ENCODE measurements around the gene KLHL35.
"Not testable (repeated sequence)": the region's sequence is repeated elsewhere in the genome, so short reads cannot be mapped to it uniquely, and the experiment has no call there.

The KLHL35 gene

GRCh38 chr11:75422248-75423231, 10.5 kb downstream of the KLHL35 start:
- no peak for DNase-seq

GRCh38 chr11:75421902-75422247, 11.1 kb downstream of the KLHL35 start:
- no peak for DNase-seq

DNA sequence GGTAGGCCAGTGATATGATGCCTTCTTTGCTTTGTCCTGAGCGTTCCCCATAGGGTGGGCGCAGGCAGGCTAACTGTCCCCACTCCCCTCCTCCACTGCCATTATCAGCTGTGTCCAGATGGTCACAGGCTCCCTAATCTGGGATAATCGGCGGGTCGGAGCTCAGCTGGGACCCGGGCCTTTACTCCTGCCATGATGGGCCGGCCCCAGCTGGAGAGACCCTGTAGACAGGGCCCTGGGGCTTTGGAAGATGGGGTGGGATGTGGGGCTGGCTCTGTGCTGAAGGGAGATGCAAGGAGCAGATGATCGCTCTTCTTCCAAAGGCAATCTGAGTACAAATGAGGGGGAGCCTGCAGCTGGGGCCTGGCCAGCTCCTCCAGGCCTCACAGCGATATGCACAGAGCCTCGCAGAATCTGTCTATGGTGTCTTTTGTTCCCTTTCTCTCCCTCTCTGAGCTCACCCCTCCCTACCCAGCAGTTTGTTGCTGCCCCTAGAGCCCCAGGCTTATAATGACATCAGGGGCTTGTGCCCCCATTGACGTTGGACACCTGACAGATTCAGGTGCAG, 11.9 kb downstream of the KLHL35 start:
- DNase-seq: no peak

DNA sequence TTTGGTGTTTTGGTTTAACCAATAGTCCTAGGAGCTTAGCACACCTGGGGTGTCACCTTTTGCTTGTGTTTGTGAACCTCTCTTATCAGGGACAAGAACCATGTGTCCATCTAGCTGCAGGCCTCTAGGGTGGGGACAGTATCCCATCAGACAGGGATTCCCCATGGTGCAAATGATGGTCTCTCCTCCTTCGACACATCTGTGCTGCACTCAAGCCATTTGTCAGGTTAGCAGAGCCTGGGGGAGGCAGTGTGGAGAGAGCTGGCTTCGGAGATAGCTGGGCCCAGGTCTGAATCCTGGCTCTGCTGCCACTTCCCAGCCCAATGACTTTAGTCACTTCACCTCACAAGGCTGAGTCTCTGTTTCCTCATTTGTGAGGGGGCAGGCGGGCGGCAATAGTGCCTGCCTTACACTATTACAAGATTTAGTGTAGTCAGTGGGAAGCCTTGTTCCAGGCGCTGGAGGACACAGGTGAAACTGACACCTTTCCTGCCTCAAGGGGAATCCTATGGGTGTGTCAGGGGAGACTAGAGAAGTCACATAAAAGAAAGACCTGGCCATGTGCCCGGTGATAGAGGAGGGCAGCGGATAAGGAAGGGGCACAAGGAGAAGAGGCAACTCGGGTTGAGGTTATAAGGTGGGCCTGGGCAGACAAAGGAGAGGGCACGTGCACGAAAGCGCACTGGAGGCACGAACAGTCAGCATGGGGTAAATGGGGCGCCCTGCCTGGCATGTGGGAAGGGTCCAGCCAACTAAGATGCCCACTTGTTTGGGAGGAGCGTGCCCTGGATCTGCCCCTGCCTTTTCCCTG, 12.6 kb downstream of the KLHL35 start:
- DNase-seq: no peak

- DNase-seq: no peak
Measured at GRCh38 chr11:75413864-75414263, 19.1 kb downstream of the KLHL35 start.

GRCh38 chr11:75413146-75413545, 19.9 kb downstream of the KLHL35 start:
- DNase-seq: not testable (repeated sequence)

- DNase-seq: not testable (repeated sequence)
Measured at GRCh38 chr11:75409971-75410370, 23.0 kb downstream of the KLHL35 start.

DNA sequence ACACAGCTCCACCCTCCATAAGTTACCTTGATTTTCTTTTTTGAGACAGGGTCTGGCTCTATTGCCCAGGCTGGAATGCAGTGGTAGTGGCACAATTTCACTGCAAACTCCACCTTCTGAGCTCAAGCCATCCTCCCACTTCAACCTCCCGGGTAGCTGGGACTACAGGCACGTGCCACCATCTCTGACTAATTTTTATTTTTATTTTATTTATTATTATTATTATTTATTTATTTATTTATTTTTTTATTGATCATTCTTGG, 24.1 kb downstream of the KLHL35 start:
- DNase-seq: no peak

DNA sequence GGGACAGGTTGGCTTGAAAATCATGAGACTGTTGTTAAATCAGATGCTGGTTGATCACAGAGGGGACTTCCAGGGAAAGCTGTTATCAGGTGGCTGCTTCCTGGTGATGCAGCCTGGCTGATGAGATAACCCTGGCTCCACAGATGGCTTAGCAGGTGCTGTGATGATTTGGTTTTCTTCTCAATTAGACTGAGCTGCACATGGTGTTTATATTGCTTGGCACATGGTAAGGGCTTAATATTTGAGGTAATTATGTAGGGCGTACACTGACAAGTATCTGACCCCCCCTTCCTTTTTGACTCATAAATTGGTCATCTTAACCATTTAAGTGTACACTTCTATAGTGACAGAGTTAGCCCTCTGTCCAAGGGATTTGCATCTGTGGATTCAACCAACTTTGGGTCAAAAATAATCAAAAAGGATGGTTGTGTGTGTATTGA, 26.6 kb downstream of the KLHL35 start:
- DNase-seq: no peak

DNA sequence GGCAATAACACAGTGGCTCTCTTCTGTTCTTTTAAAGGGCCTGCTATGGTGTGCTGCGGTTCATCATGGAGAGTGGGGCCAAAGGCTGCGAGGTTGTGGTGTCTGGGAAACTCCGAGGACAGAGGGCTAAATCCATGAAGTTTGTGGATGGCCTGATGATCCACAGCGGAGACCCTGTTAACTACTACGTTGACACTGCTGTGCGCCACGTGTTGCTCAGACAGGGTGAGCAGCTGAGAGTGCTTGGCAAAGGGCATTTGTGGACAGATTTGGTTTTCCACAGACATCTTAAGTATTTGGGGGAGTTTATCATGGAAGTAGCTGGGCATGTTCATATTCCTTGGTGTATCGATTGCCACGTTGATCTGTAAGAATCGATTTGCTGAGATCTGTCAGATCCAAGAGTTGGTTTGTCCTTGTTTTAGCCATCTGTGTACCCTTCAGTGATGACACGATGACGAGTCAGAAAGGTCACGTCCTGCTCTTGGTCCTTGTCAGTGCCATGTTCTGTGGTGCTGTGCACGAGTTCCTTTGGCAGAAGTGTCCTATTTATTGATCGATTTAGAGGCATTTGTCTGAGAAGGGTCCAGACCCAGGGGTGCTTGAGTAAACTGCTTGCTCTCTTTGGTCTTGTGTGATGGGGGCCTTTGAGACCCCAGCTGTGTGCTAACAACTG, 28.9 kb downstream of the KLHL35 start:
- DNase-seq: no peak

DNA sequence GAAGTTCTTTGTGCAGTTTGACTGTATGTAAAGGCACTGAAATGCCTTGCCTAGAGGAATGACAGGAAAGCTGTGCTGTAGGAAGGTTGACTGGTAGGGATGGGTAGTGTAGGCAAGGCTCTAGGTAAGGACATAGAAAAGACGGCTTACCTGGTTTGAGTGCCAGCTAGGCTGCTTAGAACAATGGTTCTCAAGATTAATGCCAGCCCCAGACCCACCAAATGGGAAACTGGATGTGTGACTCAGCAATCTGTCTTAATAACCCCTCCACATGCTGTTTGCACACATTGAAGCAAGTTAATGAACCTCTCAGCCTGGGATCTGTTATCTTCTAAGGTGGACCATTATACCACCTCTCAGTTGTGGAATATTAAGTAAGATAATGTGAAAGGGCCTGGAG, 30.0 kb downstream of the KLHL35 start:
- no peak for DNase-seq

GRCh38 chr11:75402002-75402773, 30.8 kb downstream of the KLHL35 start:
- no peak for DNase-seq

GRCh38 chr11:75400146-75400865, 32.7 kb downstream of the KLHL35 start:
- DNase-seq: peak in 3 of 6 experiments; percentile 15 to 67 (median 62)

DNA sequence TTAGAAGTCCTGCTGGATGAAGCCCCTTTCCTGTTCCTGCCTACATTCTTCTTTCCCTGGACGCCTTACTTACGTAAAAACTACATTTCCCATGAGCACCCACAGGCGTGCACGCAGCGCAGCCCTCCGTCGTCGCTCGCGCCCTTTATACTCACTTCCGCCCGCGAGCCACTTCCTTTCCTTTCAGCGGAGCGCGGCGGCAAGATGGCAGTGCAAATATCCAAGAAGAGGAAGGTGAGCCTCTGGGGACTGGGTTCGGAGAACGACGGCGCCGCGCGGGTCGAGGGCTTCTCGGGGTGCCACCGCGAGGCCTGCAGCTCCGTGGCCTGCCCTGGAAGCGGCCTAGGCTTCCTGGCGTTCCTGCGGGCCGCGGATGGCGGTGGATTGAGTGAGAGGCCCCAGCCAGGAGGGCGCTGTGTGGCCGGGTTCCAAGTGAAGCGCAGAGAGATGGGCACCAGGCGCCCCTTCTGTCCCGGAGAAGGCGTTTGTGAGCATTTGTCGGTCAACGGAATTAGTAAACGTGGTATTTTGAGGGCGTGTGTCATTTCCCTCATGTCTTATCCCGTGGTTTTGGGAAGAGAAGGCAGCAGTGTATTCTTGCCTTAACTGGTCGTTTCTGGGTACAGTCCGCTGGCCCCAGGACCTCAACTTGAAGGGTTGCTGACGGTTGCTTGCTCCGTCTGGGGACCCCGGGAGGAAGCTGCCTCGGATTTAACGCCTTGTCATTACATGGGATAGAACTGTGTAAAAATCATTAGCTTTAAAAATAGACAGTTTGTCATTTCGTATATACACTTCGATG, 33.5 kb downstream of the KLHL35 start, which contains the start of gene RPS3:
RPS3 (plus strand) TSS at position 175 of the 802 bp plus-strand sequence; CDS start at position 205, 30 bp downstream.
- DNase-seq: peak; percentile 78 to 93 (median 82)

DNA sequence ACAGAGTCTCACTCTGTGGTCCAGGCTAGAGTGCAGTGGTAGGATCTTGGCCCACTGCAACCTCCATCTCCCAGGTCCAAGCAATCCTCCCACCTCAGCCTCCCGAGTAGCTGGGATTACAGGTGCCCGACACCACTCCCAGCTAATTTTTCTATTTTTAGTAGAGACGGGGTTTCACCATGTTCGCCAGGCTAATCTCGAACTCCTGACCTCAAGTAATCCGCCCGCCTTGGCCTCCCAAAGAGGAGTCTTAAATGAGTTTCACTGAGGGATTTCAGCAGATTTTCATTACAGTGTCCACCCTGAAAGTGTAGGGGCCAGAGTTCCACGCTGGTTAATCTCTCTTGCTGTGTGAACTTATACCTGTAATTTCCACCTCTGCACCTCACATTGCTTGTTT, 34.1 kb downstream of the KLHL35 start:
- no peak for DNase-seq

- no peak for DNase-seq
Measured at GRCh38 chr11:75394085-75394840, 38.7 kb downstream of the KLHL35 start.

DNA sequence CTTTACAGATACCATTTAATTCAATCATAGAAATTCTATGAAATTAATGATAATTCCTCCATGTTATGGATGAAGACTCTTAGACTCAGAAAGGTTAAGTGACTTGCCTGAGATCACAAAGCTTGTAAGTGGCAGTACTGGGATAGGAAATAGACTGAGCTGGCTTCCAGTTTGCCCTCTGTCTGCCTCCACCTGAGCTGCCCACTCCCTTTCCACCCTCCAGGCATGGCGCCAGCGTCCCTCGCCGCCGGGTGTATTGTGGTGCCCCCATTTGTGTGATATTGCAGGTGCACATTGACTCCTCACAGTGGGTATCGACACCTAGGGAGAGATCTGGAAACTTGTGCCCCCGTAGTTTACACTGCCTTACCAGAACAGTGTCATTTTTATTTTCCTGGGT, 43.1 kb downstream of the KLHL35 start:
- no peak for DNase-seq

DNA sequence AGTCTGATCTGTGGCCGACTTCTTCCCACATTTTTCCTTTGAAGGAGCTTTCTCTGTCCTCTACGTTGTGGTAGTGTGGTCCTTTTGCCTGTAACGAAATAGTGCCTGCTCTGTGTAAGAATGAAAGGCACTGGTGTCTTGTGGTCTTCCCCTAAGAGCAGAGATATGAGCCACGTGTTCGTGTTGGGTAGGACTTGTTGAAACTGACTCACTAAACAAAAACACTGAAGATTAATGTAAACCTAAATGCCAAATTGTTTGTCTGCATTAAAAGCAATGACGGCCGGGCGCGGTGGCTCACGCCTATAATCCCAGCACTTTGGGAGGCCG, 43.8 kb downstream of the KLHL35 start:
- no peak for DNase-seq

DNA sequence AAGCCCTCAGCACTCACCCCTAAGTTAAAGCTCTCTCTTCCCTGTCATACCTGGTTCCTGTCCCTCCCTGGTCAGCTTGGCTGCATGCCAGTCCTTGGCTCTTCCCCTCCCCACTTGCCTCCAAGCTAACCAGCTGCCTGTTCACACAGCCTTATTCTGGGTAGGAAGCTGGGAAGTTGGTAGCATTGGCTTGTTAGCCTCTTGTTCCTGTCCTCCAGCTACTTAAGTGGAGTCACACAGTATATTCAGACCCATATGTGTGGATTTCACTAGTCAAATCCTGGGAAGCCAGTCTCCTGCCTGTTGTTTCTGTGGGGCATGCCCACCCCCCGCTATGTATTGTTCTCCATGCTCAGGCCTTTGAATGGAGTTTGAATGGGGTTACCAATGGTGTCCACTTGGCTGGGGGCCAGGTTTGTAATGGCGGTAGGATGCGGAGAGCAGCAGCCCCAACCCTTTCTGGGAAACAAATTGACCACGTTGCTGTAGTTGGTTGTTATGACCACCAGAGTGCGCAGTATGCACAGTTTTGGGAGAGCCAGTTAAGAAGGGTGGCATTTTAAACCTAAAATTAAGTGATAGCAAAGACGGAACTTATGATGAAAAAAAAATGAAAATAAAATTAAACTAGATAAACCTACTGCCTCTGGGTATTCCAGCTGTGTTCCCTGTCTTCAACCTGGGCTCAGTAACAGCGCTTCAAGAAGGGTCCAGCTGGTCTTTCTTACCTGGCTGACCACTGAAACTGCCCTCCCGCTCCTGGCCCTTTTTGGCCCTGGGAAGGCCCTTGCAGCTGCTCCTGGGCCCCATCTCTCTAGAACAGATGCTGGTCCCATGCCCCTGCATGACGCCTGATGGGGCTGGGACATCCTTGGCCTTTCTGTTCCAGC, 44.4 kb downstream of the KLHL35 start:
- peak; percentile 32 to 74 (median 54) for DNase-seq
